NCI-H1417 (cell line): Measurements from ENCODE around the gene LRRC46.

Experiments
- DNase-seq, 3 experiments: peaks; one replicate each; lab custom pipeline; 2025; lab: John Stamatoyannopoulos, UW

The LRRC46 gene

GRCh38 chr17:47875011-47875985 lies 43.8 kb downstream of the LRRC46 start:
- DNase-seq, result no peak

DNA sequence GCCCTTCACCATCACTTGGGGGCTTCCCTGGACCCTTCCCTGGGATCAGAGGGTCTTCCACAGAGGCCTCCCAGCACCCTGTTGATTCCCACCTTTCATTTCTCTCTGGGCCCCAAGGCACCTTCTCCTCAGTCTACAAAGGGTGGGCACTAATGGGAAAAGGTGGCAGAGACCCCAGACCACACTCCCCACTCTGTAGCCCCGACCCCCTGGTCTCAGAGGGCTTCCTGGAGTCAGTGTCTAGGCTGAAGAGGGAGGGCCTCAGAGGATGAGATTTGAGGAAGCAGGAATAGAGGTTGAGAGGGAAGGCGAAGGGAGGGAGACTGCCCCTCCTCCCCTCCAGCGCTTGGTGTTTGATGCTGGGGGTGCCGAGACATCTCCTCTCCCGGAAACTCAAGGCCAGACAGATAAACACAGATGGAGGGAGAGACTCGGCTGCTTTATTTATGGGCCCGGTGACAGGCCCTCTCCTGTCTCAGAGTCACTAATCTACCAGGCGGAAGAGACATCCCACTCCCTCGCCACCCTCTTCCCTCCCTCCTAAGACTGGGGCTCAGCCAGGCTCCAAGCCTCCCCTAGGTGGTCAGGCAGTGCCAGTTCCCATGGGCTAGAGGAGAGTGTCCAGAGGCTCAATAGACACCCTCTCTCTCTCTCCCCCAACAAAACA lies 46.0 kb downstream of the LRRC46 start:
- peak in 1 of 3 experiments; percentile 55 for DNase-seq

DNA sequence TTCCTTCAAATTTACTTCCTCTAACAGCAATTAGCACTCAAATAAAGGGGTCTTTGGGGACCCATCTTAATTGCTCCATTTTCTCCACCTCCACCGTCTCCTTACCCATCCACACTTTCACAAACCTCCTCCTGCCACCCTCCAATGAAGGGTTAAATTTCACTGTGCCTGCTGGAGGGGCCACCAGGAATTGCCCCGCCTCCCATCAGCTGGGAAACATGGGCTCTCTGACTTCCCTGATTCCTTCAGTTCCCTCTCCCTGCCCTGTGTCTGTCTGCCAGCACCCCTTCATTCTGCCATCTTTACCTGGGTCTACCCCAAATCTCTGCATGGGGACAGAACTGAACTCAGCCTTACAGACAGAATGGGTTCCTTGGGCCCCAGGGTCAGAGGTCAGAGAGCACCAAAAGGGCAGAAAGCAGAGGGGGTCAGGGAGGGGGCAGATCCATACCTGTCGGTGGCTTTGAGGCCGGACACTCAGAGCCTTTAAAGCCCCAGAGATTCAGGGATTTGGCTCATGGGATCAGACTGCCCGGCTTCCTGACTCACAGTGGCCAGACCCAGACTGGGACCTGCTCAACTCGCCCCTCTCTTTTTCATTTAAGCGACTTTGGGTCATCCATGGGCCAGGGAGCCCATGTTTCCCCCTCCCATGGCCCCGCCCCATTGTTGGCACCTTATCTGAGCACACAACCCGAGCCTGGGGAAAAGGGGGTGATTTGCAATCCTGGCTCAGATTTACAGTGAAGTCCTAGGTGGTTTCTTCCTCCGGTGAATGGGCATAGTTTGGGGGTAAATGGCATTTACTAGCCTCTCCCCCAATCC lies 46.9 kb downstream of the LRRC46 start:
- DNase-seq, result no peak

GRCh38 chr17:47879028-47879585 lies 47.6 kb downstream of the LRRC46 start:
- no peak for DNase-seq

DNA sequence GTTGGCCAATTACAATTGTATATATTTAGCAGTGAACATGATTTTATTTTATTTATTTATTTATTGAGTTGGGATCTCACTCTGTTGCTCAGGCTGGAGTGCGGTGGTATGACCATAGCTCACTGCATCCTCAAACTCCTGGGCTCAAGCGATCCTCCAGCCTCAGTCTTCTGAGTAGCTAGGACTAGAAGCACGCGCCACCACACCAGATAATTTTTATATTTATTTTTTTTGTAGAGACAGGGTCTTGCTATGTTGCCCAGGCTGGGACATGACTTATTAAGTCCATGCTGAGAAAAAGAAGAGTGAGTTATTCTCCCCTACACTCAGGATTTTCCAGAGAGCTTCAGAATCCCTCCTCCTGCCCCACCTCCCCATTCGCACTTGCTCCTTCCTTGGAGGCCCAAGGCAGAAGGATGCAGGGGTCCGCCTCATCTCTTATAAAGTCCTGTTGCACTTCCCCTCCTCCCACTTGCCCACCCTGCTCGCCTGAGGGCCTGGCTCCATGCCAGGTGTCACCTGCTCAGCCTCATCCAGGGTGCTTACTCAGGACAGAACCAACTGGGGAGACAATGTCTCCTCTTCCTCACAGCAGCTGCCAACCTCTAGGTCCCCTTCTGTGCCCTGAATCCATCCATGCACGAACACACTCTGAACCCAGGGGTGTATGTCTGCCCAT lies 48.4 kb downstream of the LRRC46 start:
- peak in 1 of 3 experiments; percentile 13 for DNase-seq

DNA sequence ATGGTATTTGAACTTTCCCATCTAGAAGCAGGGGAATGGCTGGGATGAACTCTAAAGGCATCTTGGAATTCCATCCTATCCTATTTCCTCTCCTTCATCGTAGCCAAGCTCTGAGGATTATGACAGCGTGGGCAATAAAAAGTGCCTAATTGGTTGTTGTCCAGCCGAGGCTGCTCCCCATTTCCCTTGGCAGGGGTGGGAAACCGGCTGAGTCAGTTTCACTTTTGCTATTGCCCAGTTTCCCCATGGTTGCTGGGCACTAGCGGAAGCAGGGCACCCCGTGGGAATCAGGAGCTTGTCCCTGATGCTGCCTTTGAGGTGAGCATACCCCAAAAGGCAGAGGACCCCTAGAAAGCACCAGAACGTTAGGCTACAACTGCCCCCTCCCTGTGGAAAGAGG lies 50.8 kb downstream of the LRRC46 start:
- no peak for DNase-seq

DNA sequence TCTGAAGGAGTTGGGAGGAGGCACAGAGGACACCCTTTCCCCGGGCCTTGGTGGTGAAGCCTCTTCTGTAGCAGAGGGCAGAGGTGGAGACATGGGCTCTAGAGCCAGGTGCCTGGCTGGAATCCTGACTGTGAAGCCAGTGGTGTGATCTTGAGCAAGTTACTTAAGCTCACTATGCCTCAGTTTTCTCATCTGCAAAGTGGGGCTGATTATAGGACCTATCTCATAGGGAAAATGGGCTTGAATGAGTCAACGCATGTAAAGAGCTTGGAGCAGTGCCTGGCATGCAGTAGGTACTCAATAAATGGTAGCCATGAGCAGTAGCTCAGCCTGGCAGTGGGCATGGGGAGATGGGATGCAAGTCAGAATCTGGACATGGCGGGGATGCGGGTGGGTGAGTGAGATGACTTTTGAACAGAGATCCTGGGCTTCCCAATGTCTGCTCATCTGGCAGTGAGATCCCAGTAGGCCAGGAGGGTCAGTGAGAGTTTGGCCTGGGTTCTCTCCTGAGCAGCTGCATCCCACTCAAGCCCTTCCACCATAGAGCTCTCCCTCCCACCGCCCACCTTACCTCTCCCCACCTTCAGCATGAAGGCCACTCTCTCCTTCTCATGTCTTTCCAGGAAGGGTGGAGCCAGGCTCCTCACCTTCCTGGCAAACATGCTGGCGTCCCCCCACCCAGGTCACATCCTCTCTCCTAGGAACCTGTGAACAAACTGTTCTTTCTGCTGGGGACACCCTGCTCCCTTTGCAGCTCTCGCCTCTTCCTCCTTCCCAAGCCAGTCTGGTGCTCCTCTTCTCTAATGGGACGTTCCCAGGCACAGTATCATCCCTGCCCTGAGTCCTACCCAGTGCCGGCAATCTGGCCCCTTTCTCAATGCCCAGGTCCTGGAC lies 51.5 kb downstream of the LRRC46 start:
- no peak for DNase-seq

DNA sequence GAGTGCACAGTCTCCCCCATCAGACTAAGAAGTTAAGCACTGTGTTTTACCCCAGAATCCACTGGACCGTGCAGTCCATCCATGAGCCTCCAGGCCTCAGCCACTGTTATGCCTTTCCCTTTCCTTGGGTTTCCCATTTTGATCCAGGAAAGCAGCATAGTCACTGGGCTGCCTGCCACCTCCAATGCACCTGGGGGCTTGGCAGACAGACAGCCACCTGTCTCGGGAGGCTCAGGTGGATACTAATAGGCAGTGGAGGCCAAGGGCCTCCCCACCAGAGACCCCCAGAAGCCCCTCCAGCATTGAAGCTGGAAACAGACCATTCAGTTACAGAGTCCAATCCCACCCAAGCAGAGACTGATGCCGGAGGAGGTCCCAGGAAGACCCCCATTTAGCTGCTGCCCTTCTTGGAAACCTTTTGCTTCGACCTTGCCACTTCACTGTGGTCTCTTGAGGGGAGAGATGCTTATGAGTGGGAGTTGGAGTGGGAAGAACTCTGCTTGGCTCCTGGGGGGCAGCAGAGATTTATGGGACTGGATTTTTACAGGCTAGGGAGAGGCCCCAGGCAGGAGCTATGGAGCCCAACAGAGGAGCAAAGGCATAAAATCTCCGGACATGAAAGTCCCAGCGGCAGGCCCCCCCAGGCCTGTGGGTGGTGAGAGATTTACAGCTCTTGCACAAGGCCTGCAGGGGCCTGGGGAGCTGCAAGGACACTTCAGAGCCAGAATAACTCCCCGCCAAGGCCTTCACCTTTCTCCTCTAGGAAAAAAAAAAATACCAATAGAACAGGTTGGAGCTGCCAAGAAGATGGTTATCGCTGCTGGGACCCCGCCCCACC lies 52.3 kb downstream of the LRRC46 start:
- no peak for DNase-seq

DNA sequence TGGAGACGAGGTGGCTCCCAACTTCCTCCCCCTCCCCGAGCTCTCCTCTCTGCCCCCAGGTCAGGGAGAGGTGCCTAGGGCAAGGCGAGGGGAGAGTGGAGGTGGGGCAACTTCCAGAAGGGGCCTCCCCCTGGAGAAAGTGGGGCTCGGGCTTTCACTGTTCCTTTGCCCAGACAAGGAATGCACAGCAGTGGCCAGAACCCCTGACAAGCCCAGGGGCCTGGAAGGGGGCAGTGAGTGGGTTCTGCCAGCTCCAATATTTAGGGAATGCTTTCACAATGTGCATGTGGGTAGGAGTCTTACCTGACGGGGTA lies 52.9 kb downstream of the LRRC46 start:
- DNase-seq, result no peak

DNA sequence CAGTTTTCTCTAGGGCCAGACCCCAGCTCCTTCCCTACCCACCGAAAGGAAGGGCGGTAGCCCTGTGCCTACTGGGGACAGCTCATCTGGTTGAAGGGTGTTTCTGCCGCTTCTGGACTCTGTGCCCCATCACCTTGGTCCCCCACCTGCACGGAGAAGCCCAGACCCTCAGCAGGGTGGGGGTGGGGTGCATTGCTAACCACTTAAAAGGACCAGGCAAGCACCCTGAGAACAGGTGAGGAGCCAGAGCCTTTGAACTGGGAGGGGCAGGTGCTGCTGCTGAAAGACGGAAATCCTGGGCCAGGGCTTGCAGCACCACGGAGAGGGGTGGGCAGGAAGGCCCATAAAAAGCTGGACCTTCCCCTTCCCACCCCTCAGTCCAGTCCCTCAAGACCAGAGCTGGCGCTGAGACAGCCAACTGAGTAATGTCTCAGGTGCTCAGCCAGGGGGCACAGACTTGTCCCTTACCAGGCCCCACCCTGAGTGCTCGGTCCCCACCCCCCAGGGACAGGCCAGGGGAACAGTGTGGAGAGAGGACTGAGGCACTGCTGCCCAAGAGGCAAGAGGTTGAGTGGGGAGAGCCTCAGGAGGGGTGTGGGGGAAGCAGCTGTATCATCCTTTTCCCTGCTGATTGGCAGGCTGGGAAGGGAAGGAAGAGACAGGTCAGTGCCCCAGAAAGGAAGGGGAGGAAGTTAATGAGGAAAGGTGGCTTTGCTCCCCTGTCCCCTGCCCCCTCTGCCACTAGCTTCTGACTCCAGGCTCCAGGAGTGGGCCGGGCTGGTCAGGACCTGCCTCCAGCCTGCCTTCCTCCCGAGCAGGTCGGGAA lies 53.6 kb downstream of the LRRC46 start:
- DNase-seq, result no peak
